Adrenal gland (tissue), 5 donors: ENCODE measurements around the gene CLEC10A.
"Not testable (repeated sequence)": the region's sequence is repeated elsewhere in the genome, so short reads cannot be mapped to it uniquely, and the experiment has no call there.

Source experiments
- POLR2A ChIP-seq, 2 donors: fragments of 450-650 bp; IDR thresholded peaks; one replicate each; pipeline ENCODE4 v1.6.1; 2017; ENCODE audit warnings: antibody characterized with exemption in 2 of 2, mild to moderate bottlenecking in 2 of 2, moderate library complexity in 1 of 2
- TF ChIP-seq, protein P1 (sequence below), 6 experiments: fragments of 450-650 bp in 4 of 6; fragments of 200-600 bp in 2 of 6; sonication (generic) in 1 of 6; IDR thresholded peaks; 1 replicate in 5 of 6; 2 replicates in 1 of 6; pipeline versions ENCODE4 v1.5.1 to v1.8.0; 2016 to 2021; ENCODE audit warnings: antibody characterized with exemption in 6 of 6, mild to moderate bottlenecking in 2 of 6, moderate library complexity in 1 of 6
- donor health status: DM: no; HTN: no; CAD: no.

DNA sequence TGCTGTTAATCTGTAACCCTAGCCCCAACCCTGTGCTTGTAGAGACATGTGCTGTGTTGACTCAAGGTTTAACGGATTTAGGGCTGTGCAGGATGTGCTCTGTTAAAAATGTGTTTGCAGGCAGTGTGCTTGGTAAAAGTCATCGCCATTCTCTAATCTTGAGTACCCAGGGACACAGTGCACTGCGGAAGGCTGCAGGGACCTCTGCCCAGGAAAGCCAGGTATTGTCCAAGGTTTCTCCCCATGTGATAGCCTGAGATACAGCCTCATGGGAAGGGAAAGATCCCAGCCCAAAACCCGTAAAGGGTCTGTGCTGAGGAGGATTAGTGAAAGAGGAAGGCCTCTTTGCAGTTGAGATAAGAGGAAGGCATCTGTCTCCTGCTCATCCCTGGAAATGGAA, 8.4 kb upstream of the CLEC10A start:
- TF ChIP-seq, protein P1, sequence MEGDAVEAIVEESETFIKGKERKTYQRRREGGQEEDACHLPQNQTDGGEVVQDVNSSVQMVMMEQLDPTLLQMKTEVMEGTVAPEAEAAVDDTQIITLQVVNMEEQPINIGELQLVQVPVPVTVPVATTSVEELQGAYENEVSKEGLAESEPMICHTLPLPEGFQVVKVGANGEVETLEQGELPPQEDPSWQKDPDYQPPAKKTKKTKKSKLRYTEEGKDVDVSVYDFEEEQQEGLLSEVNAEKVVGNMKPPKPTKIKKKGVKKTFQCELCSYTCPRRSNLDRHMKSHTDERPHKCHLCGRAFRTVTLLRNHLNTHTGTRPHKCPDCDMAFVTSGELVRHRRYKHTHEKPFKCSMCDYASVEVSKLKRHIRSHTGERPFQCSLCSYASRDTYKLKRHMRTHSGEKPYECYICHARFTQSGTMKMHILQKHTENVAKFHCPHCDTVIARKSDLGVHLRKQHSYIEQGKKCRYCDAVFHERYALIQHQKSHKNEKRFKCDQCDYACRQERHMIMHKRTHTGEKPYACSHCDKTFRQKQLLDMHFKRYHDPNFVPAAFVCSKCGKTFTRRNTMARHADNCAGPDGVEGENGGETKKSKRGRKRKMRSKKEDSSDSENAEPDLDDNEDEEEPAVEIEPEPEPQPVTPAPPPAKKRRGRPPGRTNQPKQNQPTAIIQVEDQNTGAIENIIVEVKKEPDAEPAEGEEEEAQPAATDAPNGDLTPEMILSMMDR (IDR thresholded peaks at IDR 0.05) = not testable (repeated sequence)
- not testable (repeated sequence) for TF ChIP-seq POLR2A (IDR thresholded peaks at IDR 0.05)
